Sigmoid colon (tissue), 7 donors: Measurements from ENCODE around the gene UHRF2. TPM values are rescaled to one million over a fixed set of nuclear protein-coding genes. Genes with fewer than 3 reads are reported as not detected.

Experiments used
- DNase-seq: peaks from one replicate; pipeline ENCODE4 v3.0.0-alpha.2; 2019
- H3K27ac ChIP-seq, 4 donors: fragments of 200-600 bp; sonication (generic); one replicate each; pipeline ENCODE4 v1.5.1; 2016 to 2019; ENCODE audit warnings: mild to moderate bottlenecking in 1 of 4
- H3K27me3 ChIP-seq, 3 donors: fragments of 200-600 bp; sonication (generic); one replicate each; pipeline ENCODE4 v1.5.1; 2019; ENCODE audit warnings: mild to moderate bottlenecking in 1 of 3
- H3K36me3 ChIP-seq, 4 donors: fragments of 200-600 bp; sonication (generic); one replicate each; pipeline ENCODE4 v1.5.1; 2016 to 2019
- H3K4me1 ChIP-seq, 4 donors: fragments of 200-600 bp; sonication (generic); one replicate each; pipeline ENCODE4 v1.5.1; 2017 to 2019
- H3K4me3 ChIP-seq, 4 donors: fragments of 200-600 bp; sonication (generic); one replicate each; pipeline ENCODE4 v1.5.1; 2017 to 2019; ENCODE audit warnings: mild to moderate bottlenecking in 2 of 4, moderate library complexity in 1 of 4
- H3K9me3 ChIP-seq, 4 donors: fragments of 200-600 bp in 3 of 4; sonication (generic) in 3 of 4; one replicate each; pipeline versions ENCODE4 v1.5.1 to v1.6.1; 2013 to 2019
- EP300 ChIP-seq, 4 donors: sonication (generic); formaldehyde crosslinking; IDR thresholded peaks; one replicate each; pipeline ENCODE4 v1.6.1; 2017; ENCODE audit warnings: antibody characterized with exemption in 4 of 4
- POLR2A ChIP-seq, 2 donors: fragments of 450-650 bp; IDR thresholded peaks; one replicate each; pipeline ENCODE4 v1.6.1; 2016; ENCODE audit warnings: antibody characterized with exemption in 2 of 2, mild to moderate bottlenecking in 2 of 2, moderate library complexity in 2 of 2
- POLR2AphosphoS5 ChIP-seq, 4 donors: sonication (generic); formaldehyde crosslinking; IDR thresholded peaks; one replicate each; pipeline ENCODE4 v1.6.1; 2017; ENCODE audit warnings: antibody characterized with exemption in 4 of 4
- WGBS, 2 donors: extraction: QIAGEN DNeasy Blood & Tissue Kit; methylation state at CpG; one replicate each; pipeline ENCODE4 v1.1.7; 2013; 5-methylcytosine and 5-hydroxymethylcytosine counted together
- intact Hi-C: fragments of 100-400 bp; cut with DNase I; formaldehyde crosslinking; loops from one replicate; pipeline ENCODE4 v1.15.1; 2023
- polyA plus RNA-seq, 3 donors: library from polyadenylated mRNA; stranded (reverse); fragments of 200-250 nt; gene quantifications; one replicate each; pipeline ENCODE4 v1.2.3, GENCODE V29; 2013
- total RNA-seq, 4 donors: library from RNA; depleted of rRNA; stranded (reverse); fragments of >200 nt; gene quantifications; one replicate each; pipeline ENCODE4 v1.1.0, GENCODE V29; 2016
- TF ChIP-seq, protein P1 (sequence below), 4 experiments: fragments of 450-650 bp in 3 of 4; fragments of 200-600 bp in 1 of 4; IDR thresholded peaks; one replicate each; pipeline ENCODE4 v1.5.1; 2016 to 2019; ENCODE audit warnings: antibody characterized with exemption in 4 of 4, mild to moderate bottlenecking in 3 of 4, moderate library complexity in 2 of 4
- donor health status: healthy with polysubstance abuse.
- donor health status: Bipolar disorder and iron deficiency.
- donor health status: healthy.

The UHRF2 gene
- total and polyA plus RNA-seq, 7 donors, result 7.6 to 55.6 (median 49.1) TPM

- DNase-seq, result no peak
- H3K36me3 ChIP-seq, result no peaks in the 10 kb centered on the region
- 50 to 64% methylated on average over 5 of the region's 5 CpGs for WGBS, 2 donors
- intact Hi-C loops, result loop anchor here (10.0 kb wide), 4 partner anchors 90 to 1430 kb away; partner anchors contain the start of genes JAK2 and PLGRKT
- H3K27me3 ChIP-seq, result no peaks in the 10 kb centered on the region
- H3K4me3 ChIP-seq, result peak overlapping the region in 1 of 4 donors; percentile 94
- no peak for TF ChIP-seq EP300 (IDR thresholded peaks at IDR 0.05)
- no peak for TF ChIP-seq POLR2AphosphoS5 (IDR thresholded peaks at IDR 0.05)
- TF ChIP-seq, protein P1, sequence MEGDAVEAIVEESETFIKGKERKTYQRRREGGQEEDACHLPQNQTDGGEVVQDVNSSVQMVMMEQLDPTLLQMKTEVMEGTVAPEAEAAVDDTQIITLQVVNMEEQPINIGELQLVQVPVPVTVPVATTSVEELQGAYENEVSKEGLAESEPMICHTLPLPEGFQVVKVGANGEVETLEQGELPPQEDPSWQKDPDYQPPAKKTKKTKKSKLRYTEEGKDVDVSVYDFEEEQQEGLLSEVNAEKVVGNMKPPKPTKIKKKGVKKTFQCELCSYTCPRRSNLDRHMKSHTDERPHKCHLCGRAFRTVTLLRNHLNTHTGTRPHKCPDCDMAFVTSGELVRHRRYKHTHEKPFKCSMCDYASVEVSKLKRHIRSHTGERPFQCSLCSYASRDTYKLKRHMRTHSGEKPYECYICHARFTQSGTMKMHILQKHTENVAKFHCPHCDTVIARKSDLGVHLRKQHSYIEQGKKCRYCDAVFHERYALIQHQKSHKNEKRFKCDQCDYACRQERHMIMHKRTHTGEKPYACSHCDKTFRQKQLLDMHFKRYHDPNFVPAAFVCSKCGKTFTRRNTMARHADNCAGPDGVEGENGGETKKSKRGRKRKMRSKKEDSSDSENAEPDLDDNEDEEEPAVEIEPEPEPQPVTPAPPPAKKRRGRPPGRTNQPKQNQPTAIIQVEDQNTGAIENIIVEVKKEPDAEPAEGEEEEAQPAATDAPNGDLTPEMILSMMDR (IDR thresholded peaks at IDR 0.05), result no peak
- no peak for TF ChIP-seq POLR2A (IDR thresholded peaks at IDR 0.05)
- no peaks in the 10 kb centered on the region for H3K9me3 ChIP-seq
- peaks cover 0 to 57% (median 40%) of the 10 kb centered on the region in 4 donors for H3K4me1 ChIP-seq
- peak overlapping the region in 1 of 4 donors; percentile 90 for H3K27ac ChIP-seq
Observed at GRCh38 chr9:6415266-6415665, 2.3 kb downstream of the UHRF2 start.

- no peak for DNase-seq
- H3K4me1 ChIP-seq, result peaks cover 0 to 58% (median 41%) of the 10 kb centered on the region in 4 donors
Observed at GRCh38 chr9:6417186-6417585, 4.2 kb downstream of the UHRF2 start.

DNA sequence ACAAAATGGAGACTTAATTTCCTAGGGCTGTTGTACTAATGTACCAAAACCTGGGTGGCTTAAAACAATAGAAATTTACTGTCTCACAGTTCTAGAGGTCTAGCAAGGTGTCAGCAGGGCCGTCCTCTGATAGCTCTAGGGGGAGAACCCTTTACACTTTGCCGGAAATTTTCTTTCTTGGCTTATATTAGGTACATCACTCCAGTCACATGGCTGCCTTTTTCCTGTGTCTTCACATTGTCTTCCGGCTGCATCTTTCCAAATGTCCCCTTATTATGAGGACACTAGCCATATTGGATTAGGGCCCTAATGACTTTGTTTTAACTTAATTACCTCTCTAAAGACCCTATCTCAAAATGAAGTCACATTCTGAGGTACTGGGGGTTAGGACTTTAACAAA lies 5.8 kb downstream of the UHRF2 start:
- Histone ChIP-seq H3K27me3 (no peaks in the 10 kb centered on the region), H3K9me3 (no peaks in the 10 kb centered on the region), H3K4me1 (peaks cover 0 to 53% (median 38%) of the 10 kb centered on the region in 4 donors), H3K4me3 (no peak overlapping the region), H3K36me3 (peaks cover 0 to 5% (median 0%) of the 10 kb centered on the region in 4 donors), H3K27ac (no peak overlapping the region)
- intact Hi-C loops, result loop anchor here (10.0 kb wide), 4 partner anchors 86 to 1434 kb away; partner anchors contain the start of genes JAK2 and PLGRKT
- TF ChIP-seq, protein P1 (IDR thresholded peaks at IDR 0.05), result no peak
- no peak for TF ChIP-seq EP300 (IDR thresholded peaks at IDR 0.05)
- no peak for TF ChIP-seq POLR2AphosphoS5 (IDR thresholded peaks at IDR 0.05)
- no peak for TF ChIP-seq POLR2A (IDR thresholded peaks at IDR 0.05)
- 85 to 91% methylated on average over 3 of the region's 3 CpGs for WGBS, 2 donors
- no peak for DNase-seq

More at GRCh38 chr9:6417186-6417585, 4.2 kb downstream of the UHRF2 start:
- no peaks in the 10 kb centered on the region for H3K27me3 ChIP-seq
- WGBS, 2 donors, result 50 to 64% methylated on average over 3 of the region's 3 CpGs
- TF ChIP-seq POLR2AphosphoS5 (IDR thresholded peaks at IDR 0.05), result no peak
- no peak for TF ChIP-seq POLR2A (IDR thresholded peaks at IDR 0.05)
- TF ChIP-seq, protein P1 (IDR thresholded peaks at IDR 0.05), result no peak
- no peak for TF ChIP-seq EP300 (IDR thresholded peaks at IDR 0.05)
- H3K4me3 ChIP-seq, result no peak overlapping the region
- no peak overlapping the region for H3K27ac ChIP-seq
- intact Hi-C loops, result loop anchor here (10.0 kb wide), 4 partner anchors 88 to 1432 kb away; partner anchors contain the start of genes JAK2 and PLGRKT
- H3K9me3 ChIP-seq, result no peaks in the 10 kb centered on the region
- H3K36me3 ChIP-seq, result peaks cover 0 to 2% (median 0%) of the 10 kb centered on the region in 4 donors

GRCh38 chr9:6424940-6425339 lies 11.9 kb downstream of the UHRF2 start:
- WGBS, 2 donors, result 56 to 68% methylated on average over 1 of the region's 1 CpG
- intact Hi-C loops, result no loop called here
- TF ChIP-seq EP300 (IDR thresholded peaks at IDR 0.05), result no peak
- no peak for TF ChIP-seq POLR2AphosphoS5 (IDR thresholded peaks at IDR 0.05)
- TF ChIP-seq POLR2A (IDR thresholded peaks at IDR 0.05), result no peak
- TF ChIP-seq, protein P1 (IDR thresholded peaks at IDR 0.05), result no peak

More at GRCh38 chr9:6424940-6425339, 11.9 kb downstream of the UHRF2 start:
- Histone ChIP-seq H3K27me3 (no peaks in the 10 kb centered on the region), H3K27ac (no peak overlapping the region), H3K36me3 (peaks cover 0 to 5% (median 0%) of the 10 kb centered on the region in 4 donors), H3K4me3 (no peak overlapping the region), H3K4me1 (peaks cover 0 to 34% (median 22%) of the 10 kb centered on the region in 4 donors), H3K9me3 (no peaks in the 10 kb centered on the region)
- no peak for DNase-seq
